NCI-H748 treated with DMSO at 0.1 percent for 48 hours (cell line): ENCODE measurements around the gene HPCA.

Experiments
- DNase-seq: peaks from one replicate; lab custom pipeline; 2025; lab: John Stamatoyannopoulos, UW

The HPCA gene

DNA sequence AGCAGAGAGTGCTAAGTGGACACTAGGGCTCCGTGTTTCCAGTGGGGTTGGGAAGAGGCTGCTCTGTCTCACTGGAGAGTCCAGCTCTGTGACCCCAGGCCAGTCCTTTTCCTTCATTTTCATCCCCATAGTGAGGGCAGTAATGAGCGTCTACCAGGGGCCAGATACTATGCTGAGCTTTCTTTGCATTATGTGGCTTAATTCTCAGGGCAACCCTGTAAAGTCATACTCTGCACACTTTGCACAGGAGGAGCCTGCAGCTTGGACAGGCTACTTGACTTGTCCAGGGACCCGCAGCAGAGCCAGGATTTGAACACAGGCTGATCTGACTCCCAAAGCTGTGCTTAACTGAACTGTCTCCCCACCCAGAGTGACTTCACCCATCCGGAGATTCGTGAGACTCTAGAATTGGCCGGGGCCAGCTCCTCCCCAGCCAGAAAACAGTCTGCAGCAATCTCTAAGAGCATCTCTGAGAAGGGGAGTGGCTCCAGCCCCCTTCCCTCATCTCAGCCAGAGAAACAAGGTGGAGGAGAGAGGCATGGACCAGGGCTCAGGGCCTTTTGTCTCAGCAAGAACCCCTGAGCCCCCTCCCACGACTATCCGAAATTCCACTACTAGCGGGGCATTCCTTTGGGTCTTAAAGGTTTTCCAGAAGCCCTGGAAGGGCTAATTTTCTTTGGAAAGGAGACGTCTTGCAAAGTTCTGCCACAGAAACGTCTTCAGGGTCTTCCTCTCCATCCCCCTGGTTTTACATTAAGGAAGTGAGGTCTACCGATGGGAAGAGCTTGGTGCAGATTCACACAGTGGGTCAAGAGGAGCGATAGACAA is 14.7 kb upstream of the HPCA start:
- no peak for DNase-seq

DNA sequence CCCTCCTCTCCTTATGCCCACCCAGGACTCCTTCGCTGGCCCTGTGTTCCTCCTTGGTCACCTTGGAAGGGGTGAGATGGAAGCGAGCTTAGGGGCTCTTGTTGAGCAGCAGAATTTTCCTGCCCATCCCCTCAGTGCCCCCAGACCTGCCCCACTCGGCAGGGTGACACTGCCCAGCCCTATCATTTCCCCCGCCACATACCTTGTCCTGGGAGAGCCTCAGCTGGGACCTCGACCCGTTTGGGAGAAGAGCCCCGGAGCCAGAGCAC is 14.2 kb upstream of the HPCA start:
- DNase-seq: no peak

DNA sequence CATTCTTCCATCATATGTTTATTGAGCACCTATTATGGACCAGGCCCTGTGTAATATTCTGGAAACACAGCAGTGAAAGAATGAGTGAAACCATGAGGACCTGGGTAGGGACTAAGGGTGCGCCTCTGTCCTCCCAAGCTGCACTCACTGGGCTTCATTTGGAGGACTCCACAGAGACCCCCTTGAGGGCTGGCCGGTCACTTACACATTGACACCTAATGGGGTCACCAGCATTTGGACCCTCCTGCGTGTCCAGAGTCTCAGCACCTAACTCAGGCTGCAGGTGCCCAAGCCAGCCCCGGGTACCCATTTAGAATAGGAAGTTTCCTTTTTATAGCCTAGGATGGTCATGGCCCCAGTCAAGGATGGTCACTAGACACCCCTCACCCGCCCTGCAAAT is 12.8 kb upstream of the HPCA start:
- DNase-seq: no peak

DNA sequence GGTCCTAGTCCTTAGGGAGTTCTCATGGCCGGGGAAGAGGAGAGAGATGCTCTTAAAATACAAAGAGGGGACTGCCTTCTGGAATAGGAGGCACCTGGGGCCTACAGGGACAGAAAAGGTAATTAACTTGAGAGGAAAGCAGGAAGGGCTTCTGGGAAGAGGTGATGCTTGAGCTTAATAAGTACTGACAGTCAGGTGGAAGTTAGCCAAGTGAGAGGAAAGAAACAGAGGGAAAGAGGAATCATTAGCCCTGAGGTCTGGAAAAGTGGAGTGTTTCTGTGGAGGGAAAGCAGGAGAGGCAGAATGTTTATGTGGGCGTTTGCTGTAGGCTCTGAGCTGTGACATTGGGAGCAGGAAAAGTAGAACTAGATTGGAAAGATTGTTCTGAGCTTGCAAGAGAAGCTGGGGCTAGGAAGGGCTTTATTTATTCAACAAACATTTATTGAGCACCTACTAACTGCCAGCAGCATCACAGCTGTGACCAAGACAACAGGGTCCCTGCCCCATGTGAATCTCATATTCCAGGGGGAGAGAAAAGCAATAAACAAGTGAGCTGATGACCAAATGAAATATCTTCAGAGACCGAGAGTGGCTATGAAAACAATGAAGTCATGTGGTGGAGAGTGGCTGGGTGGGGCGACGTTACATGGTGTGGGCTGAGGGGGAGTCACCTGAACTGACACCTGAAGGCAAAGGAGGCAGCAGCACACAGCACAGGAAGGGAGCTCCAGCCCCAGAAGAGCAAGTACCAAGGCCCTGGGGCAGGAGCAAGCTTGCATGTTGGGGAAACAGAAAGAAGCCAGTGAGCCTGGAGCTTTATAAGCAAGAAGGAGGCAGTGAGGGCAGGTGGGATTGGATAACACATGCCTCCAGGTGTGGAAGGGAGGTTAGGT is 11.2 kb upstream of the HPCA start:
- no peak for DNase-seq

DNA sequence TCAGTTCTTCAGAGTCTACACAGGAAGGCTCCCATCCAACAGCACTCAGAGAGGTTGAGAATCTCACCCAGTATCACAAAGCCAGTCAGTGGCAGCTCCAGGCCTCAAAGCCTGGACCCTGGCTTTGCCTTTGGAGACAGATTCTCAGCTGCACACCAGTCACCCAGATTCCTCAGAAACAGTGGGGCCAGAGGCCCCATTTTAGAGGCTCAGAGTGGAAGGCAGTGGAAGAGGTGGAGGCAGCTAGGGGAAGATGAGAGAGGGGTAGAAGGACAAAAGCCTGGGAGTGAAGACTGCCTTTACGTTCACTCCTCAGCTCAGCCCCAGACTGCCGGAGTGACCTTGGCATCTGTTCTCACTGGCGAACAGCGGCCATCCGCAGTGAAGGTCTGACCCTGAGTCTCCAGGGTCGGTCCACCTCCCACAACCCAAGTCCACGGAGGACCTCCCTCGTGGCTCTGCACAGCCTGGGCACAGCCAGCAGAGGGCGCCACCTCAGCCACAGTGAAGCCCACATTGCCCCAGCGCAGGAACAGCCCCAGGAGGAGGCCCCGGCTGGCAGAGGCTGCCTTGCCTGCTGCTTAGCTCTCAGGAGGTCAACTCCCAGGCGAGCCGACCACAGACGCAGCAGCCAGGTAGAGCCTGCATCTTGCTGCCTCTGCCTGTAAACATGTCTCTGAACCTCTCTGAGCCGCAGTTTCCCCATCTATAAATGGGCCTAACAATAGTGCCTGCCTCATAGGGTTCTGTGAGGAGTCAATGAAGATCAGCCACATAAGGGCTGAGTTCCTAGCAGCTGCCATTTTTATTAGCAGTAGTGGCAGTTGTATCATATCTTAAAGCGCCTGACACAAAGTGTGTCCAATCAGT is 9.7 kb upstream of the HPCA start:
- DNase-seq: peak; percentile 12

DNA sequence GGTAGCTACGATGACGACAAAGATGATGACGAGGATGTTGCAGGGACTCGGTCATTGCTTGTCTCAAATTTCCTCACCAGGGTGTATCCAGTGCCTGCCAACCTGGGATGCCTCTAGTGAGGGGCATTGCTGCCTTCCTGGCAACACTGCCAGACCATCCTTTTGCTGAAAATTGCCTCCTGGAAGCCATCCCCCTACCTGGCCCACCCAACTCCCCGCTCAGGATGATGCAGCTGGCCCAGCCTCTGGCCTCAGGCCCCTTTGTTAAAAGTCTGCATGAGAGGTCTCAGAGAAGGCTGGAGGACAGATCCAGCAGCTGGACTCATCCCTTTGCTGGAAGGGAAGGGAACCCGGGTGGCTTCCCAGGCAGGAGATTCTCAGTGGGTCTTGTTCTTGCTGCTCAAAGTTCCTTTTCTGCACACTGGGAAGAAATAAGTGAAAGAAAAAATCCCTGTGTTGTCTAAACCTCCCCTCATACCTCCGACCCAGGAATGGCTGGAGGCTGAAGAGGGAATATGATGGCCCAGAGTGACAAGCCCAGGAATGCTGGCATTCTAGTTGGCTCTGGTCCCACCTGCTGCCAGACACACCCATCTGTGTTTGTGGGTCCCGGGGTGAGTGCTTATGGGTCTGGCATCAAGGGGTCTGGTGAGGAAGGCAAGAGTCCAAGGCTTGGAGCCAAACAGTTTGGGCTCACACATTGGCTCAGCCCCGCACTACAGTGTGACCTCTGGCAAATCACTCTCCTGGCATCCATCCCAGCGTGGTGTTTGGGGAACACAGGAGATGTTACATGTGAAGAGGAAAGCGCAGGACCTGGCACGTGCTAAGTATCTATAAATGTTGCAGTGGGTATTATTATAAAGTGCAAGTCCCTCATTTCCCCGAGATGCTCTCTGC is 8.8 kb upstream of the HPCA start:
- no peak for DNase-seq

DNA sequence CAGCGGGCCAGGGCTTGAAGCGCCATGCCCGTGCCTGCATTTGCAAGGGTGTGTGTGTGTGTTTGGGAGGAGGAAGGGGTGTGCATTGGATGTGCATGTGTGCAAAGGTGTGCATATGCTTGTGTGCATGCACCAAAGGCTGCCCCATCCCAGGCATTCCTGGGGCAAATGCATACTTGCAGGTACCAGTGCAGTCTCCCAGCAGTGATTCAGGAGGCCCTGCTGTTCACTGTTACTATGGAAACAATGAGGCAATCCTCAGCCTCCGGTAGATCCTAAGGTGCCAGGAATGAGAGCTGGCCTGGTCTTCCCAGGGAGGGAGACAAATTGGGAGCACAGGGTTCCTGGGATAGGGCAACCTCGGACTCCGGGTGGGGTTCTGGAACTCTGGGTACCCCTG is 8.1 kb upstream of the HPCA start:
- no peak for DNase-seq

DNA sequence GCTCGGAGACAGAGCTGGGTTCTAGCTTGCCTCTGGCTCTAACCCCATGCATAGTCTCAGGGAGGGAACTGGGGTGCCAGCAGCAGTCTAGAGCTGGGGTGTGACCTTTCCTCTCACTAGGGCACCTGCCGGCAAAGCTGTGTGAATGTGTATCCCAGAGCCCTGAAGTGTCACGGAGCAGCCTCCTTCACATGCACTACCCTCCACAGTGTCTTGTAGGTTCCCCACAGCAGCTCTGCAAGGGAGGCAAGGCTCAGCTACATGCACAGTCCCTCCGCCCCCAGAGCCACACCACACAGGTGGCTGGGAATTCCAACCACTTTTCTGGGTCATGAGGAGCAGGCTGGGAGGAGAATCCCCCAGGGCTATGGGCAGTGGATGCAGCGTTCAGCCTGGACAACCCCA is 7.7 kb upstream of the HPCA start:
- DNase-seq: no peak

DNA sequence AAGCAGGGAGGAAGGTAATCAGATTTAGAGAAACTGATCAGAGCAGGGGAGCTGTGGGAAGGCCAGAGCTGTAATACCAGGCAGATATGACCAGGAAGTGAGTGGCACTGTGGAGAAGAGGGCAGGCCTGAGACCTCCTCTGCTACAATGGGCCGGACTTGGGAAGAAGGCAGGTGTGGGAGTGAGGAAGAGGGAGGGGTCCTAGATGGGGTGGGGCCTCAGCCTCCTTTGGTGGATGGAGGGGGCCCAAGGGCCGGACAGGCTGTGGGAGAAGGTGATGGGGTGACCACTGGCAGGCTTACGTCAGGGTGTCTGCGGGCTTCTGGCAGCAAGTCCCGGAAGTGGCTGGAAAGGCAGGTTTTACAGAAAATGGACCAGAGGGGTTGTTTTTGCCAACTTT is 5.0 kb upstream of the HPCA start:
- no peak for DNase-seq

DNA sequence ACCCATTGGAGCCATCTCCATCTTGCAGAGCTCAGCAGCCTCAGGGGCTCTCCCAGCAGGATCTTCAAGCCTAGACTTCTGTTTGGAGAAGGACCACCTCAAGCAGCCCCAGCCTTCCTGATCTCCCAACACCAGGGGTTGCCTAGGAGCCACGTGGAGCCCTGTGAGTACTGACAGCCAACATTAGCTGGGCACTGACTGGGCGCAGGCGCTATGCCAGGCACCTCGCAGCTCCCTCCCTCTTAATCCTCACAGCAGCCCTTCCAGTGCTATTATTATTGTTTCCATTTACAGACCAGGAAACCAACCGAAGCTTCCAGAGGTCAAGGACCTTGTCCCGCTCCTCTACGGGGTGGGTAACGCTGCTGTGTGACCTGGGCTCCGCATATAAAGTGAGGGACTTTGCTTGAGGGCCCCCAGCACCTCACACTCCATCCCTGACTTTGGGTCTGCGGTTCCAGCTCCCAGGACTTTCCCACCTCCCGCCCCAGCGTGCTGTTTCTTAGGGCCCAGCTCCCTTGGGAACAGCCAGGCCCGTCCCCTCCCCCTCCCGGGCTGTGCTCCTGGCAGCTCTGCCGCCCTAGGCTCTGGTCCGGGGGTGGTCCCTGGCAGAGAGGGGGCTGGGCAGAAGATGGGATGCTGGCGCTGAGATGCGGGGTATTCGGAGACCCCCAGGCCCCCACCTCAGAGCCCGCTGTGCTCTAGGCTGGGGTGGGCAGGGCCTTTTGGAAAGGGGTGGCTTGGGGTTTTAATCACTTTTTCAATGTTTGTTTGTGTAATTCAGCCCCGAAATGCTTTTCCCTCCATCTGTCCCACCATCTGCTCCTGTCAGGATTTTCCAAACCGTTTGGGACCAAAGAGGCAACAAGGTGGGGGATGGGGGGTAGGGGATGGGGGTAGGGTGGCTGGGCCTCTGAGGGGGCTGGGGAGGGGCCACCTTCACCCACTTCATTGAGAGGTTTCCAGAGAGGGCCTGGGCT is 4.1 kb upstream of the HPCA start:
- no peak for DNase-seq

DNA sequence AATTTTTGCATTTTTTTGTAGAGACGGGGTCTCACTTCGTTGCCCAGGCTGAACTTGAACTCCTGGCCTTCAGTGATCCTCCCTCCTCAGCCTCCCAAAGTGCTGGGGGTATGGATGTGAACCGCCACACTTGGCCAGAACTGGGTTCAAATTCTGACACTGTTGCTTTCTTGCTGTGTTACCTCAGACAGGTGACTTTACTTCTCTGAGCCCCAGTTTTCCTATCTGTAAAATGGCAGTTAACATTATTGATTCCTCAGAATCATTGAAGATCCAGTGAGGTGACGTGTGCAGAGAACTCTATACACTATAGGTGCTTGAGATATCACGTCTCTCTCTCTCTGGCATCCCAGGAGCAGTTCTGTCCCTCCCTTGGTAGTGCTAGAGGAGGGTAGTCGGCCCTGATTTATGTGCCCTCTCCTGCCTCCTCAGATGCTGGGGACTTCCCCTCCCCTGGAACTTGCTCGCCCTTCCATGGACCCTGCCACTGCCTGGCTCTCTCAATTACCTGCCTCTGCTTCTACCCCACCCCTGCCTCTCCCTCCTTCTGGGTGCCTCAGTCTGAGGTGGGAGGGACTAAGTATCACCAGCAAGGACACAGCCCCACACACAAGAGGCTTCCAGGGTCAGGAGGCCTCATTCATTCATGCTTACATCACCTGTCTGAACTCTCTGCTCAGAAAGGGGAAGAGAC is 2.8 kb upstream of the HPCA start:
- no peak for DNase-seq

DNA sequence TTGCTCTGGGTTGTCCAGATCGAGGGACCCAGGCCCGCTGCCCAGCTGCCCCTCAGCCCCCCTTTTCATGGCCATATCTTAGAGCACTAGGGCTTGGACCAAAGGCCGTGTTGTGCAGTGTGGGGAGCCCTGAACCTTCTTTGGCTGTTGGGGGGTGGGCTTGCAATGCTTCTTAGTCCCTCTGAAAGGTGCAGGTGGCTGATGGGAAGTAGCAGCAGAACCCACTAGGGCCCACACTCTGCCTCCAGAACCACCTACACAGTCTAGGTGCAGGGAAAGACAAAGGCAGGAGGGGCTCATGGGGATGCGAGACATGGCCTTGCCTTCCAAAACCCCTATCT is 2.3 kb upstream of the HPCA start:
- no peak for DNase-seq

DNA sequence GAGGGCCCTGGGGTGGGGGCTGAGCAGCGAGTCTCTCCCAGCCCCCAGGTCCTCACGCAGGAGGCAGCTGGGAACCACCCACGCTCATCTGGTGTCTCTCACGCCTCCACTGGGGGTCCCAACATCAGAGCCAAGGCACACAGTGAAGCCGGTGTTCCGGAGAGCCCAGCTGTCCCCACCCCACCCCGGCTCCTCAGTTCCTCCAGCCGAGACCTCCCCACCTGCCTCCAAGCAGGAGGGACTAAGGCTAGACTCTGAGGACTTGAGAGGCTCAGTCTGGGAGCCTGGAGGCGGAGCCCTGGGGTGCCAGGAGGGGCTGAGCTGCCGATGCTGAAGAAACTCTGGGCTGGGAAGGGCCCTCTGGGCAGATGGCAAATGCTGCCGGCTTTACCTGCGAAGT is 1.6 kb upstream of the HPCA start:
- DNase-seq: no peak

DNA sequence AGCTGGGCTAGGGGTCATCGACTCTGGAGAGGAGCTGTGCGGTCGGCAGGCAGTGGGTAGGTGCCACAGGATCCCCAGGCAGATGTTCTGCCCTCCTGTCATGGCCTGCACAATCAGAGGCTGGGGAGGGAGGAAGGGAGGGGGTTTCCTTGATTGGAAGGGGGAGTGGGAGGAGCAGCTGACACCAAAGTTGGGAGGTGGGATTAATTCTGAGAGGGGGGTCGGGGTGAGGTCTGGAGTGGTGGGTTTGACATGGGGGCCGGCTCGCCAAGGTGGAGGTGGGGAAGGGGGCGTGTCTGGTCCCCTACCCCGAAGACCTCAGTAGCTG is 651 bp upstream of the HPCA start:
- DNase-seq: no peak

DNA sequence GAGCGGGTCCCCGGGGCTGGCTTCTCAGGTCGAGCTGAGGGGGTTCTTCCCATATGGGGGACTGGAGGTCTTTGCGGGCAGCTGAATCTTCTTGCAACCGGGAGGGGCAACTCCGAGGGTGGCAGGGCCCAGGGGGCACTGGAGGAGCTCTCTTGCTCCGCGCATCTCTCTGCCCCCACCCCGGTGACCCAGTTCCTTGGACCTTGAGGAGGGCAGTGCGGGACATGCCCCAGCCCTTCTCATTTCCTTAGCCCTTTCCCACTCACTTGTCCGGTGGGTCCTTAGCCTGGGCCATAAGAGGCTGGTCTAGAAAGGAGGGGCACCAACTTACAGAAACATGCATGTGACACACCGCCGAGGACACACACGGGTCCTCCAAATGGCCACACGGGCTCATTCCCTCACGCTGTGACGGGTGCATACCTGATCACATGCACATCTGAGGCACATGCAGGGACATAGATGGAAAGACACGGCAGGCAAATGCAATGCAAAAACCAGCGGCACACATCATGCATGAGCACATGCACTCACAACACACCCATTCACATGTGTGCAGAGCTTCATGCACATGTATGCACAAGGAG is 630 bp downstream of the HPCA start:
- no peak for DNase-seq

DNA sequence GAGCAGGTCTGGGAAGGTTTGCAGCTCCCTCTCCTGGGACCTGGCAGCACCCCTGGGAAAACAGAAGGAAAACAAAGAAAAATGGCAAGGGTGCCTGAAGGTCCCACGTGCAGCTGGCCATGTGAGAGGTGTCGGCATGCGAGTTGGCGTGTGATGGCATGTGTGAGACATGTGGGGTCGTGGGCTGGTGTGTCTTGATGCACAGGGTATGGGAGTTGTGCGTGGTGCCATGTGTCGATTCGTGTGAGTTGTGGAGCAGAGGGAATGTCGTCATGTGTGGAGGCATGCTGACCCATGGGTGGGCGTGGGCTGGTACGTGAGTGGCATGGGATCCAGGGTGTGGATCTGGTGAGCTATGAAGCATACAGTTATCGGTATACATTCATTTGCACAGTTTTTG is 1.3 kb downstream of the HPCA start:
- DNase-seq: no peak

DNA sequence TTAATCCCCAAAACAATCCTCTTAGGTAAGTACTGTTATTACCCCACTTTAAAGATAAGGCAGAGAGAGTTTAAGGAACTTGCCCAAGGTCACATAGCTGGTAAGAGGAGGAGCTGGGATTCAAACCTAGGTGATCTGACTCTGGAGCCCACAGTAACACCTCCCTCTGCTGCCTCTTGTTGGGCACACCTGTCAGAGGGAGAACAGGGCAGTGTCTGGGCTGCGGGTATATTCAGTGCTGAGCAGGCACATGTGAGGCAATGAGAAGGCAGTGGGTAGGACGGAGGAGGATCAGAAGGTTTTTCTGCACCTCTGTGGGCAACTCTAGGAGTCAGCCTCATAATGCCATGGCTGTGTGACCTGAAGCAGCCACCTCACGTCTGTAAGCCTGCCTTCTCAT is 1.8 kb downstream of the HPCA start:
- no peak for DNase-seq

DNA sequence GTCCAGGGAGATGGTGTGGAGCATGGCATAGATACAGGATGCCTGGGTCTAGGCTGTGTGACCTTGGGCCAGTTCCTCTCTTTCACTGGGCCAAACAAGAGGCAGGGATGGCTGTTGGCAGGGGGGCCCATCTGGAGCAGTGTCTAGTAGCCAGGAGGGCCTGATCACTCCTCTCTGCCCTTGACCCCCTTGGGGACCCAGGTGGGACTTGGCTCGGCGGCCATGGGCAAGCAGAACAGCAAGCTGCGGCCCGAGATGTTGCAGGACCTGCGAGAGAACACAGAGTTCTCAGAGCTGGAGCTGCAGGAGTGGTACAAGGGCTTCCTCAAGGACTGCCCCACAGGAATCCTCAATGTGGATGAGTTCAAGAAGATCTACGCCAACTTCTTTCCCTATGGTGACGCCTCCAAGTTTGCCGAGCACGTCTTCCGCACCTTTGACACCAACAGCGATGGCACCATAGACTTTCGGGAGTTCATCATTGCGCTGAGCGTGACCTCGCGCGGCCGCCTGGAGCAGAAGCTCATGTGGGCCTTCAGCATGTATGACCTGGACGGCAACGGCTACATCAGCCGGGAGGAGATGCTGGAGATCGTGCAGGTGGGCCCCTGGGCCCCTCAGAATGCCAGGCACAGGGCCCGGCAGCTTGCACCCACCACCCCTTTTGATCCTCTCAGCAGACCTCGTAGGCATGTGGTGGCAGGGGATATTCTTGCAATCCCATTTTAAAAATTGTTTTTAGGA is 2.6 kb downstream of the HPCA start:
- DNase-seq: no peak

DNA sequence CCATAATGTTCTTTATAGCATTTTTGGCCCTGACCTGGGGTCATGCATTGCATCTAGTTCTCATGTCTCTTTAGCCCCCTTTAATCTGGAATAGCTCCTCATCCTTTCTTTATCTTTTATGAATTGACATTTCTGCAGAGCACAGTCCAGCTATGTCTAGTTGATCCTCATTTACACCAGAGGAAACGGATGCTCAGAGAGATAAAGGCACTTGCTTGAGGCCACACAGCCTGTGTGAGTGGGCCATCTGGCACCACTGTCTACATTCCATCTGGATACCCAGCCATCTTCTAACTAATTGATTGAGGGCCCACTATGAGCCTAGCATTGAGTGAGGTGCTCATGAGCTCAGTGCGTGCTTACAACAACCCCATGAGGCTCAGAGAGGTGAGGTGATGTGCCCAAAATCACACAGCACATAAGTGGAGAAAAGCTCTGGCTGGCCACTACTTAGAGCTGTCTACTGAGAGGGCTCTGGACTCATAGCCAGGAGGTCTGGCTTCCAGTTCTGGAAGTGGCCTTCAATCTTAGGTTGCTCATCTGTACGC is 3.5 kb downstream of the HPCA start:
- no peak for DNase-seq
